ENCODE data around the gene IWS1.

Gene IWS1

GRCh38 chr2:127482031-127482430 is 44.3 kb downstream of the IWS1 start:
- DNase-seq (ENCODE audit: low read depth), result no peak
- no peak overlapping the region for H3K4me3 ChIP-seq (ENCODE audit: low read depth, low read length)
- TF ChIP-seq CTCF (conservative IDR thresholded peaks at IDR 0.05; ENCODE audit: low read depth, low read length), result no peak

- peak; percentile 19 for DNase-seq (ENCODE audit: low read depth)
- no peak for TF ChIP-seq CTCF (conservative IDR thresholded peaks at IDR 0.05; ENCODE audit: low read depth, low read length)
- H3K4me3 ChIP-seq (ENCODE audit: low read depth, low read length), result no peak overlapping the region
Observed at GRCh38 chr2:127479866-127480743, 46.2 kb downstream of the IWS1 start.

- DNase-seq (ENCODE audit: low read depth), result peak; percentile 86
- TF ChIP-seq CTCF (conservative IDR thresholded peaks at IDR 0.05; ENCODE audit: low read depth, low read length), result peak; percentile 67
- no peak overlapping the region for H3K4me3 ChIP-seq (ENCODE audit: low read depth, low read length)
Observed at GRCh38 chr2:127479219-127479825, 47.0 kb downstream of the IWS1 start.

- DNase-seq (ENCODE audit: low read depth), result no peak
- no peak overlapping the region for H3K4me3 ChIP-seq (ENCODE audit: low read depth, low read length)
- TF ChIP-seq CTCF (conservative IDR thresholded peaks at IDR 0.05; ENCODE audit: low read depth, low read length), result no peak
Observed at GRCh38 chr2:127475788-127476187, 50.5 kb downstream of the IWS1 start.

GRCh38 chr2:127472268-127472667 is 54.0 kb downstream of the IWS1 start:
- no peak for TF ChIP-seq CTCF (conservative IDR thresholded peaks at IDR 0.05; ENCODE audit: low read depth, low read length)
- DNase-seq (ENCODE audit: low read depth), result no peak
- no peak overlapping the region for H3K4me3 ChIP-seq (ENCODE audit: low read depth, low read length)

GRCh38 chr2:127471286-127471988 is 54.9 kb downstream of the IWS1 start:
- H3K4me3 ChIP-seq (ENCODE audit: low read depth, low read length), result no peak overlapping the region
- no peak for DNase-seq (ENCODE audit: low read depth)
- TF ChIP-seq CTCF (conservative IDR thresholded peaks at IDR 0.05; ENCODE audit: low read depth, low read length), result no peak
